Measurements from ENCODE around the gene PAMR1. TPM values are rescaled to one million over a fixed set of nuclear protein-coding genes. Genes with fewer than 3 reads are reported as not detected.

The PAMR1 gene
- total RNA-seq, 1 donor from 2014 or later: 0.82 TPM

DNA sequence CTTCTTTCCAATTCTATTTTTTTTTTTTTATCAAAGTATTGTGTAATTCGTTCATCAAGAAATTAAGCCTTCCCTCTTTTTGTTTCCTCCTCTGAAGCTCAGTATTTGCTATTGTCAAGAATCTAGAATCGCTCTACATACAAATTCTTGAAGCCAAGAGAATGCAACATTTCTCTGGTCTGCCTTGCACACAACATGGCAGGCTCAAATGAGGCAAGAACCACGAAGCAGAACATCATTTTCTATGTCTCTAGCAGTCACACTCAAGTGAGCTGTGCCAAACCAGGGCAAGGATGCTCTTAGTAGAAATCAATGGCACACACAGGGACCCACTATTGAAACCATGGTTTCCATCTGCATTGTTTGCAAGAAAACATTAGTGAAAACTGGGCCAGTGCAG is 59.4 kb downstream of the PAMR1 start:
- Mint-ChIP-seq H3K4me1 (ENCODE audit: unreplicated experiment) (peaks cover 14% of the 10 kb centered on the region), H3K36me3 (ENCODE audit: low read depth, unreplicated experiment) (no peaks in the 10 kb centered on the region), H3K9me3 (ENCODE audit: unreplicated experiment) (no peaks in the 10 kb centered on the region), H3K27ac (ENCODE audit: unreplicated experiment) (no peak overlapping the region), H3K4me3 (ENCODE audit: unreplicated experiment) (no peak overlapping the region), H3K27me3 (ENCODE audit: unreplicated experiment) (no peaks in the 10 kb centered on the region)
- TF ChIP-seq, protein P1, sequence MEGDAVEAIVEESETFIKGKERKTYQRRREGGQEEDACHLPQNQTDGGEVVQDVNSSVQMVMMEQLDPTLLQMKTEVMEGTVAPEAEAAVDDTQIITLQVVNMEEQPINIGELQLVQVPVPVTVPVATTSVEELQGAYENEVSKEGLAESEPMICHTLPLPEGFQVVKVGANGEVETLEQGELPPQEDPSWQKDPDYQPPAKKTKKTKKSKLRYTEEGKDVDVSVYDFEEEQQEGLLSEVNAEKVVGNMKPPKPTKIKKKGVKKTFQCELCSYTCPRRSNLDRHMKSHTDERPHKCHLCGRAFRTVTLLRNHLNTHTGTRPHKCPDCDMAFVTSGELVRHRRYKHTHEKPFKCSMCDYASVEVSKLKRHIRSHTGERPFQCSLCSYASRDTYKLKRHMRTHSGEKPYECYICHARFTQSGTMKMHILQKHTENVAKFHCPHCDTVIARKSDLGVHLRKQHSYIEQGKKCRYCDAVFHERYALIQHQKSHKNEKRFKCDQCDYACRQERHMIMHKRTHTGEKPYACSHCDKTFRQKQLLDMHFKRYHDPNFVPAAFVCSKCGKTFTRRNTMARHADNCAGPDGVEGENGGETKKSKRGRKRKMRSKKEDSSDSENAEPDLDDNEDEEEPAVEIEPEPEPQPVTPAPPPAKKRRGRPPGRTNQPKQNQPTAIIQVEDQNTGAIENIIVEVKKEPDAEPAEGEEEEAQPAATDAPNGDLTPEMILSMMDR (IDR thresholded peaks at IDR 0.05; ENCODE audit: unreplicated experiment): no peak
- DNase-seq (ENCODE audit: low spot score): no peak

DNA sequence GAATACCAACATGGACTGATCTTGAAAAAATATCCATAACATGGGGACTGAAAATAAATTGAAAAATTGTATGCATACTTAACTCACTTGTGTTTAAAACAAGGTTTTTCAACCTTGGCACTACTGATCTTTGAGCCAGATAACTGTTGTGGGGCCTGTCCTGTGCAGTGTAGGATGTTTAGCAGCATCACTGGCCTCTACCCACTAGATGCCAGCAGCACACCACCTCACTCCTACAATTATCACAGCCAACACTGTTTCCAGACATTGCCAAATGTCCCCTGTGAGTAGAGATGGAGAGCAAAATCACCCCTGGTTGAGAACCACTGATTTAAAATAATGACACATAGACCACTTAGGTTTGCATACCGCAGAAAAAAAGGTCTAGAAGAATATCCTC is 61.1 kb downstream of the PAMR1 start:
- TF ChIP-seq, protein P1 (IDR thresholded peaks at IDR 0.05; ENCODE audit: unreplicated experiment): no peak
- peak; percentile 21 for DNase-seq (ENCODE audit: low spot score)
- Mint-ChIP-seq H3K4me1 (ENCODE audit: unreplicated experiment) (peaks cover 14% of the 10 kb centered on the region), H3K27ac (ENCODE audit: unreplicated experiment) (no peak overlapping the region), H3K36me3 (ENCODE audit: low read depth, unreplicated experiment) (no peaks in the 10 kb centered on the region), H3K9me3 (ENCODE audit: unreplicated experiment) (no peaks in the 10 kb centered on the region), H3K4me3 (ENCODE audit: unreplicated experiment) (no peak overlapping the region), H3K27me3 (ENCODE audit: unreplicated experiment) (no peaks in the 10 kb centered on the region)

DNA sequence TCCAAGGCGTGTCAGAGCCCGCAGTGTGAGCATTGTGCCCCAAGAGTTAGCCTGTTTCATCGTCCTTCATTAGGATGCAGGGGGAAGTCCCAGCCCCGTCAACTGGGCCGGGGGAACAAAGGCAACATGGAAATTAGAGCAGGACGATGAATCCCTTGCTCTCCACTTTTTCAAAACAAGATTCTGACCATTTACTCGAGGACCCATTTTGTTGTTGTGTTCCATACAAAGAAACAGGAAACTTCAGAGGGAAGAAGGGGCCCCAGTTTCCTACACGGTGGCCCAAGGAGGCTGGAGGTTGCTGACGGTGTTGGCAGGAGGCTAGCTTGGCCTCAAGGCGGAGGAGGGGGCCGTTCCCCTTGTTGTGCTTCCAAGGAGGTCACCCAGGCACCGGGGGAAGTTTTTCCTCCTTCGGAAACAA is 62.1 kb downstream of the PAMR1 start:
- Mint-ChIP-seq H3K27me3 (ENCODE audit: unreplicated experiment) (no peaks in the 10 kb centered on the region), H3K9me3 (ENCODE audit: unreplicated experiment) (no peaks in the 10 kb centered on the region), H3K36me3 (ENCODE audit: low read depth, unreplicated experiment) (no peaks in the 10 kb centered on the region), H3K4me1 (ENCODE audit: unreplicated experiment) (peaks cover 14% of the 10 kb centered on the region), H3K4me3 (ENCODE audit: unreplicated experiment) (no peak overlapping the region), H3K27ac (ENCODE audit: unreplicated experiment) (peak overlapping the region; percentile 48)
- DNase-seq (ENCODE audit: low spot score): no peak
- TF ChIP-seq, protein P1 (IDR thresholded peaks at IDR 0.05; ENCODE audit: unreplicated experiment): no peak

DNA sequence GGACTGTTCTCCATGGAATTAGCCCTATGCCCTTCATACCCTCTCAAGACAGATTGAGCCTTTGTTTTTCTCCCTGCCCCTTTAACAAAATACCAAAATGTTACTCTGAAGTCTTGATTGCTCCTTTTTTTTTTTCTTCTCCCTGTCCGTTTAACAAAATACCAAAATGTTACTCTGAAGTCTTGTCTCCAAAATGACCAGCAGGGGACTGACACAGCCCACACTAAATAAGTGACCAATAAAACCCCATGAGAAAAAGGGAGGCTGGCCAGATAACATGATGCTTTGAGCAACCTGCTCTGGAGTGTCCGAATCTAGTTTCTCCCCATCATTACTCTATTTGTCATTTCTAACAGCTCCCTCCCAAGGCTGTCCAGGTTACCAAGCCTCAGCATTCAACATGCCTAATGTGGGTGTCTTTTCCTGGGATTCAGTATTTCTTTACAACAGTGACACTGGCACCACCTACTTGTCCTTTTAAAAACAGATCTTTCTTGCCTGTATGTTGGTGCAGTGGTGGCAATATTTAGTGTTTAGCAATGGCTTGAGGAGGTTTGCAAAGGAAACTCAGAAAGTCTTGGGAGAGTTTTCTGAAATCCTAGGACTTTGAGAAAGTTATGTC is 63.4 kb downstream of the PAMR1 start:
- H3K36me3 Mint-ChIP-seq (ENCODE audit: low read depth, unreplicated experiment): no peaks in the 10 kb centered on the region
- no peaks in the 10 kb centered on the region for H3K27me3 Mint-ChIP-seq (ENCODE audit: unreplicated experiment)
- H3K4me3 Mint-ChIP-seq (ENCODE audit: unreplicated experiment): no peak overlapping the region
- H3K27ac Mint-ChIP-seq (ENCODE audit: unreplicated experiment): no peak overlapping the region
- TF ChIP-seq, protein P1 (IDR thresholded peaks at IDR 0.05; ENCODE audit: unreplicated experiment): no peak
- no peak for DNase-seq (ENCODE audit: low spot score)
- no peaks in the 10 kb centered on the region for H3K9me3 Mint-ChIP-seq (ENCODE audit: unreplicated experiment)
- peaks cover 14% of the 10 kb centered on the region for H3K4me1 Mint-ChIP-seq (ENCODE audit: unreplicated experiment)

DNA sequence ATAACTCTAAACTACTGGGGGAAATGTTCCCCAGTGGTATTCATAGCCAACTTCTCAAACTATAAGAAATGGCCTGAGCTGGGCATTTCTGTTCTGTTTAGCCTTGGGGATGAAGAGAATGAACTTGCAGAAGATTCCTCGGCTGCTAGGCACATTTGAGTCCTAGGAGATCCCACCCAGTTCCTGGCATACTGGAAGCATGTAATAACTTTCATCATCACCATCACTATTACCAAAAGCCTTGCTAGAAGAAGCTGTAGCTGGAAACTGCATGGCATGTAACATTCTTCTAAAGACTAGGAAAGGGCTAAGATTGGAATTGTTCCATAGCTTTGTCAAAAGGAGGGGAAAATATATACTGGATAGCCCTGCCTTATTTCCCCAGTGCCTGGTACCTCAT is 65.9 kb downstream of the PAMR1 start:
- no peak for DNase-seq (ENCODE audit: low spot score)
- TF ChIP-seq, protein P1 (IDR thresholded peaks at IDR 0.05; ENCODE audit: unreplicated experiment): no peak
- H3K36me3 Mint-ChIP-seq (ENCODE audit: low read depth, unreplicated experiment): no peaks in the 10 kb centered on the region
- H3K4me3 Mint-ChIP-seq (ENCODE audit: unreplicated experiment): no peak overlapping the region
- no peak overlapping the region for H3K27ac Mint-ChIP-seq (ENCODE audit: unreplicated experiment)
- no peaks in the 10 kb centered on the region for H3K27me3 Mint-ChIP-seq (ENCODE audit: unreplicated experiment)
- peaks cover 13% of the 10 kb centered on the region for H3K4me1 Mint-ChIP-seq (ENCODE audit: unreplicated experiment)
- no peaks in the 10 kb centered on the region for H3K9me3 Mint-ChIP-seq (ENCODE audit: unreplicated experiment)
